ENCODE results near the gene RNF7.

DNA sequence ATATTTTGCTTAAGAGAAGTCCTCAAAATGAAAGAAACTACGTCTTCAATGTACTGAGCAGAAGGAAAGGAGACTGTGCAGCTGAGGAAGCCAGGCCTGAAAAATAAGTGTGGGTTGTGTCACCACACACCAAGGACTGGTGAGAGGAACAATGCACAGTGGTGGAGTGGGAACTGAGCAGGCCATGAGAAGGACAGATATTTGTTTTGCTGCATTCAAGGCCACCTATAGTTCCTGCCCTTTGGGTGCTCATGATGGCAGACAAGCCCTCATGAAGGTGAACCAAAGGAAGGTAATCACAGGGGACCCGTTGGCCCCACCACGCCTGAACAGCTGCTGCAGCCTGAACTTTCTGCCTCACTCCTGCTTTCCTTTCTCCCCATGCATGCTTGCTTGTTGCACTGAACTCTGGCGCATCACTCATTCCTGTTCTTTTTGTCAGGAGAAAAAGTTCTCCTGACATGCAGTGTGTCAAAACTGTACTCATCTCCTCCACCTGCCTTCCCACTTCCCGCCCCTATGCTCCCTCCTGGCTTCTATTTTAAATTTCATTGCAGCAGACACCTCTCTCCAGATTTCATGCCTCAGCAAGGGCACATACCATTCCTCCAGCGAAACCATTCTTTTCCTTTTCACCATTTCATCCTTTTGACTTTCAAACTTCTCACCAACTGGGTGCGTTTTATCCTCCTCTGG is 2.2 kb upstream of the RNF7 start:
- TF ChIP-seq CTCF (IDR thresholded peaks at IDR 0.05; ENCODE audit: low read depth, low read length, poor library complexity, severe bottlenecking), result no peak
- TF ChIP-seq EZH2phosphoT487 (IDR thresholded peaks at IDR 0.05; ENCODE audit: borderline replicate concordance, low read length), result no peak
